22Rv1 (cell line): ENCODE results near the gene SPTLC2.

Source experiments
- ZFX ChIP-seq: fragments of 450-650 bp; IDR thresholded peaks from 2 replicates; pipeline ENCODE4 v1.6.1; 2017; ENCODE audit warnings: antibody characterized with exemption, borderline replicate concordance
- TF ChIP-seq, protein P1 (sequence below): fragments of 450-650 bp; IDR thresholded peaks from 2 replicates; pipeline ENCODE4 v1.5.1; 2017; ENCODE audit warnings: mild to moderate bottlenecking

DNA sequence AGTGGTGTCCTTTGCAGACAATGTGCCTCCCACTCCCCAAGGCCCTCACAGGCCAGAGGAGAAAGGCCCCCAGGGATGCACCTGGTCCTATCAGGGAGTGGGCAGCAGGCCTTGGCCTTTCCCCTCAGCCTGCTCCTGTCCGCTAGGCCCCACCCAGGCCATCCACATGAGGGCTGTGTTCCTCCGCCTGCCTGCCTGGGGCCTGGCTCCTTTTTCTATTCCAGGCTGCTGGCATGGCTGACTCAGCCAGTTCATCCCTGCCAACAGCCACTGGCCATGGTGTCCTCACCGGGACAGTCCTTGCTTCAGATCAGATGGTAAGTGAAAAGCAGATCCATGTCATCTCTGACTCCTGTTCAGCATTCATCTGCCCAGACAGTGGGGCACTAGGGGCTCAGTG is 131.2 kb downstream of the SPTLC2 start:
- TF ChIP-seq, protein P1, sequence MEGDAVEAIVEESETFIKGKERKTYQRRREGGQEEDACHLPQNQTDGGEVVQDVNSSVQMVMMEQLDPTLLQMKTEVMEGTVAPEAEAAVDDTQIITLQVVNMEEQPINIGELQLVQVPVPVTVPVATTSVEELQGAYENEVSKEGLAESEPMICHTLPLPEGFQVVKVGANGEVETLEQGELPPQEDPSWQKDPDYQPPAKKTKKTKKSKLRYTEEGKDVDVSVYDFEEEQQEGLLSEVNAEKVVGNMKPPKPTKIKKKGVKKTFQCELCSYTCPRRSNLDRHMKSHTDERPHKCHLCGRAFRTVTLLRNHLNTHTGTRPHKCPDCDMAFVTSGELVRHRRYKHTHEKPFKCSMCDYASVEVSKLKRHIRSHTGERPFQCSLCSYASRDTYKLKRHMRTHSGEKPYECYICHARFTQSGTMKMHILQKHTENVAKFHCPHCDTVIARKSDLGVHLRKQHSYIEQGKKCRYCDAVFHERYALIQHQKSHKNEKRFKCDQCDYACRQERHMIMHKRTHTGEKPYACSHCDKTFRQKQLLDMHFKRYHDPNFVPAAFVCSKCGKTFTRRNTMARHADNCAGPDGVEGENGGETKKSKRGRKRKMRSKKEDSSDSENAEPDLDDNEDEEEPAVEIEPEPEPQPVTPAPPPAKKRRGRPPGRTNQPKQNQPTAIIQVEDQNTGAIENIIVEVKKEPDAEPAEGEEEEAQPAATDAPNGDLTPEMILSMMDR = no peak
- no peak for TF ChIP-seq ZFX
